A549 (cell line): ENCODE results near the gene MED13L. TPM values are rescaled to one million over a fixed set of nuclear protein-coding genes. Genes with fewer than 3 reads are reported as not detected.

ENCODE experiments used
- ATAC-seq, 2 experiments: fragments of 200-7000 bp in 1 of 2; fragments of >200 bp in 1 of 2; cut with Nextera tagmentation in 1 of 2; cut with Tn5 transposase in 1 of 2; 3 replicates each; pipeline versions ENCODE4 v1.8.0 to v1.9.1; 2018 to 2020; ENCODE audit warnings: mild to moderate bottlenecking in 1 of 2, moderate library complexity in 1 of 2
- CTCF ChIA-PET: fragments of 300-600 bp; sonication (Branson Sonifier 250); formaldehyde crosslinking; extraction: SDS; loops from one replicate; lab custom pipeline; 2021; ENCODE audit warnings: antibody characterized with exemption, inconsistent platforms; lab: Yijun Ruan, JAX
- POLR2A ChIA-PET: fragments of 350-600 bp; formaldehyde crosslinking; extraction: SDS; loops from one replicate; lab custom pipeline; 2021; ENCODE audit warnings: antibody characterized with exemption, inconsistent platforms; lab: Yijun Ruan, JAX
- DNase-seq, 2 experiments: peaks; one replicate each; pipeline versions ENCODE4 v3.0.0 to v3.0.0-alpha.2; 2011 to 2016; ENCODE audit warnings: low read depth in 1 of 2, low spot score in 1 of 2
- FAIRE-seq: peaks from 2 replicates; lab custom pipeline; 2011; peaks lifted over from hg19 to GRCh38; lab: Jason Lieb, UNC
- H3K27ac ChIP-seq, 2 experiments: fragments of >200 bp; sonication (Bioruptor Twin); formaldehyde crosslinking; 3 replicates each; pipeline ENCODE4 v1.5.1; 2016 to 2017
- H3K4me1 ChIP-seq: fragments of >200 bp; sonication (Bioruptor Twin); formaldehyde crosslinking; 3 replicates; pipeline ENCODE4 v1.6.1; 2016
- H3K4me2 ChIP-seq: fragments of >200 bp; sonication (Bioruptor Twin); formaldehyde crosslinking; 3 replicates; pipeline ENCODE4 v1.6.1; 2016
- H3K4me3 ChIP-seq: fragments of >200 bp; sonication (Bioruptor Twin); formaldehyde crosslinking; 3 replicates; pipeline ENCODE4 v1.5.1; 2016
- H3K9me3 ChIP-seq: fragments of >200 bp; sonication (Bioruptor Twin); formaldehyde crosslinking; 3 replicates; pipeline ENCODE4 v1.6.1; 2016
- BHLHE40 ChIP-seq: IDR thresholded peaks from 2 replicates; pipeline ENCODE4 v1.6.1; 2012; ENCODE audit warnings: low read depth, low read length, inconsistent platforms
- EHF ChIP-seq: fragments of 250-450 bp; sonication (Bioruptor Pico); IDR thresholded peaks from 2 replicates; pipeline ENCODE4 v1.5.0; 2020; ENCODE audit warnings: mild to moderate bottlenecking
- ESRRA ChIP-seq: fragments of 150-350 bp; IDR thresholded peaks from 2 replicates; pipeline ENCODE4 v1.6.1; 2014; ENCODE audit warnings: mild to moderate bottlenecking, low read length, borderline replicate concordance
- FOSB ChIP-seq: fragments of 250-450 bp; sonication (Bioruptor Pico); IDR thresholded peaks from 2 replicates; pipeline ENCODE4 v1.5.0; 2020; ENCODE audit warnings: mild to moderate bottlenecking, moderate library complexity
- HMGXB4 ChIP-seq: fragments of 250-450 bp; sonication (Bioruptor Pico); IDR thresholded peaks from 2 replicates; pipeline ENCODE4 v1.5.0; 2021; ENCODE audit warnings: mild to moderate bottlenecking, moderate library complexity, borderline replicate concordance
- JUN ChIP-seq, 2 experiments: fragments of >200 bp; sonication (Bioruptor Twin); formaldehyde crosslinking; IDR thresholded peaks; 2 replicates in 1 of 2; 3 replicates in 1 of 2; pipeline ENCODE4 v1.6.1; 2016 to 2017
- JUNB ChIP-seq: fragments of >200 bp; sonication (Bioruptor Twin); formaldehyde crosslinking; IDR thresholded peaks from 2 replicates; pipeline ENCODE4 v1.6.1; 2016
- KDM5A ChIP-seq: fragments of 200-600 bp; sonication (generic); IDR thresholded peaks from 2 replicates; pipeline ENCODE4 v1.6.1; 2016; ENCODE audit warnings: antibody characterized with exemption, mild to moderate bottlenecking
- MAX ChIP-seq: IDR thresholded peaks from 2 replicates; pipeline ENCODE4 v1.6.1; 2012
- MYC ChIP-seq: IDR thresholded peaks from 2 replicates; pipeline ENCODE4 v1.6.1; 2012; ENCODE audit warnings: mild to moderate bottlenecking, inconsistent platforms, low read length, improper control_type of control experiment, borderline replicate concordance
- NFE2L2 ChIP-seq: fragments of 150-350 bp; conservative IDR thresholded peaks from 2 replicates; pipeline ENCODE4 v1.6.1; 2014; ENCODE audit warnings: low read length
- NR3C1 ChIP-seq: fragments of >200 bp; sonication (Bioruptor Twin); formaldehyde crosslinking; IDR thresholded peaks from 3 replicates; pipeline ENCODE4 v1.6.1; 2017
- PBX3 ChIP-seq: IDR thresholded peaks from 2 replicates; pipeline ENCODE4 v1.6.1; 2012
- RARB ChIP-seq: fragments of 250-450 bp; sonication (Bioruptor Pico); IDR thresholded peaks from 2 replicates; pipeline ENCODE4 v1.8.0; 2021; ENCODE audit warnings: mild to moderate bottlenecking, moderate library complexity
- RCOR1 ChIP-seq: fragments of 150-350 bp; IDR thresholded peaks from 2 replicates; pipeline ENCODE4 v1.6.1; 2014; ENCODE audit warnings: antibody characterized with exemption, low read length, low read depth
- RFX5 ChIP-seq: fragments of 450-650 bp; IDR thresholded peaks from 2 replicates; pipeline ENCODE4 v1.7.1; 2014; ENCODE audit warnings: antibody characterized with exemption, mild to moderate bottlenecking, moderate library complexity
- ZC3H11A ChIP-seq: fragments of 450-650 bp; IDR thresholded peaks from 2 replicates; pipeline ENCODE4 v1.6.1; 2014; ENCODE audit warnings: antibody characterized with exemption, mild to moderate bottlenecking
- ZSCAN20 ChIP-seq: fragments of 250-450 bp; sonication (Bioruptor Pico); IDR thresholded peaks from 2 replicates; pipeline ENCODE4 v1.8.0; 2022; ENCODE audit warnings: mild to moderate bottlenecking, moderate library complexity
- WGBS: methylation state at CpG from one replicate; pipeline ENCODE4 v1.1.6; 2017; ENCODE audit errors: missing lambda C conversion rate; 5-methylcytosine and 5-hydroxymethylcytosine counted together
- polyA plus RNA-seq, 4 experiments: library from polyadenylated mRNA; depleted of rRNA in 3 of 4; stranded (reverse); fragments of >200 nt; fragmentation: RNase III in 1 of 4; extraction: RNeasy Plus Mini Kit Qiagen cat#74134 plus additional on column Dnase treatment in 1 of 4; gene quantifications; 2 replicates in 3 of 4; 3 replicates in 1 of 4; pipeline ENCODE4 v1.2.3, GENCODE V29; 2011 to 2017
- TF ChIP-seq, protein P1 (sequence below): fragments of 200-600 bp; sonication (generic); IDR thresholded peaks from 2 replicates; pipeline ENCODE4 v1.6.1; 2016; ENCODE audit warnings: antibody characterized with exemption, mild to moderate bottlenecking, moderate library complexity
- TF ChIP-seq, protein P2 (sequence below): fragments of >200 bp; sonication (Bioruptor Twin); formaldehyde crosslinking; IDR thresholded peaks from 2 replicates; pipeline ENCODE4 v1.6.1; 2016
- TF ChIP-seq, protein P3 (sequence below): fragments of 150-350 bp; IDR thresholded peaks from 2 replicates; pipeline ENCODE4 v1.6.1; 2014; ENCODE audit warnings: low read depth, mild to moderate bottlenecking, low read length
- TF ChIP-seq, protein P4 (sequence below): IDR thresholded peaks from 2 replicates; pipeline ENCODE4 v1.6.1; 2012; ENCODE audit warnings: low read depth, borderline replicate concordance

The MED13L gene
- polyA plus RNA-seq, 2 of the 4 experiments (the other 2 are of a cell fraction) = 23.2 to 134 TPM

GRCh38 chr12:116304621-116305020 lies 27.1 kb upstream of the MED13L start:
- FAIRE-seq = no peak
- WGBS = 92% methylated on average over 4 of the region's 4 CpGs

DNA sequence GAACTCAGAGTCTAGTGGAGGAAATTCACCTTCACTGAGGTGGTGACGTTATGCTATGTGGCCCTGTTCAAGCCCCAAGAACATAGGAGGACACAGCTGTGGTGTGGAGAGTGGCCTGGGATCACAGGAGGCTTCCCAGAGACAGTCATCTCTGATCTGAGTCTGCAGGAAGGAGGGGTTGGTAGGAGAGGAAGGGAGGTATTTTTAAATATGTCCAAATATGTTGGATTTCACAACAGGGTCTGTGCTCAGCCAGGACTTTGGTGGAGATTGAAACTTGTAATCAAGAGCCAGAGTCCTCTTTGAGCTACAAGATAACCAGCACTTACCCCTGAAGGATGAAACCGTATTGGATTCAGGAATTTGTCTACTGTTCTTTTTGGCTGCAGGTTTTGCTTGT lies 26.4 kb upstream of the MED13L start:
- H3K9me3 ChIP-seq = no peaks in the 10 kb centered on the region
- DNase-seq (no peak), ATAC-seq (no peak; a peak in 1 of 6 replicates), FAIRE-seq (no peak)
- no peak overlapping the region for H3K27ac ChIP-seq
- H3K4me1 ChIP-seq = peaks cover 9% of the 10 kb centered on the region; the same call in 1 of the 3 replicates
- POLR2A ChIA-PET = no interaction called here
- CTCF ChIA-PET = interaction anchor here (0.7 to 1.8 kb wide), 5 partner anchors 10 to 50 kb away, joined by 3 to 5 read pairs (median 3); no protein-coding TSS in a partner anchor
- H3K4me2 ChIP-seq = no peak overlapping the region
- no peak overlapping the region for H3K4me3 ChIP-seq
- 78% methylated on average over 2 of the region's 2 CpGs for WGBS
- TF ChIP-seq PBX3 (no peak), MAX (no peak), RFX5 (no peak), ZSCAN20 (CRISPR knock-in tag) (no peak), NFE2L2 (no peak), ZC3H11A (no peak), NR3C1 (no peak), JUNB (no peak), RCOR1 (no peak), KDM5A (no peak)
- TF ChIP-seq, protein P1, sequence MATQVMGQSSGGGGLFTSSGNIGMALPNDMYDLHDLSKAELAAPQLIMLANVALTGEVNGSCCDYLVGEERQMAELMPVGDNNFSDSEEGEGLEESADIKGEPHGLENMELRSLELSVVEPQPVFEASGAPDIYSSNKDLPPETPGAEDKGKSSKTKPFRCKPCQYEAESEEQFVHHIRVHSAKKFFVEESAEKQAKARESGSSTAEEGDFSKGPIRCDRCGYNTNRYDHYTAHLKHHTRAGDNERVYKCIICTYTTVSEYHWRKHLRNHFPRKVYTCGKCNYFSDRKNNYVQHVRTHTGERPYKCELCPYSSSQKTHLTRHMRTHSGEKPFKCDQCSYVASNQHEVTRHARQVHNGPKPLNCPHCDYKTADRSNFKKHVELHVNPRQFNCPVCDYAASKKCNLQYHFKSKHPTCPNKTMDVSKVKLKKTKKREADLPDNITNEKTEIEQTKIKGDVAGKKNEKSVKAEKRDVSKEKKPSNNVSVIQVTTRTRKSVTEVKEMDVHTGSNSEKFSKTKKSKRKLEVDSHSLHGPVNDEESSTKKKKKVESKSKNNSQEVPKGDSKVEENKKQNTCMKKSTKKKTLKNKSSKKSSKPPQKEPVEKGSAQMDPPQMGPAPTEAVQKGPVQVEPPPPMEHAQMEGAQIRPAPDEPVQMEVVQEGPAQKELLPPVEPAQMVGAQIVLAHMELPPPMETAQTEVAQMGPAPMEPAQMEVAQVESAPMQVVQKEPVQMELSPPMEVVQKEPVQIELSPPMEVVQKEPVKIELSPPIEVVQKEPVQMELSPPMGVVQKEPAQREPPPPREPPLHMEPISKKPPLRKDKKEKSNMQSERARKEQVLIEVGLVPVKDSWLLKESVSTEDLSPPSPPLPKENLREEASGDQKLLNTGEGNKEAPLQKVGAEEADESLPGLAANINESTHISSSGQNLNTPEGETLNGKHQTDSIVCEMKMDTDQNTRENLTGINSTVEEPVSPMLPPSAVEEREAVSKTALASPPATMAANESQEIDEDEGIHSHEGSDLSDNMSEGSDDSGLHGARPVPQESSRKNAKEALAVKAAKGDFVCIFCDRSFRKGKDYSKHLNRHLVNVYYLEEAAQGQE = no peak
- TF ChIP-seq, protein P2, sequence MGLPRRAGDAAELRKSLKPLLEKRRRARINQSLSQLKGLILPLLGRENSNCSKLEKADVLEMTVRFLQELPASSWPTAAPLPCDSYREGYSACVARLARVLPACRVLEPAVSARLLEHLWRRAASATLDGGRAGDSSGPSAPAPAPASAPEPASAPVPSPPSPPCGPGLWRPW = no peak

More at GRCh38 chr12:116304621-116305020, 27.1 kb upstream of the MED13L start:
- POLR2A ChIA-PET = no interaction called here
- no peak for TF ChIP-seq RARB (CRISPR knock-in tag)
- TF ChIP-seq ZC3H11A = no peak
- TF ChIP-seq, protein P3, sequence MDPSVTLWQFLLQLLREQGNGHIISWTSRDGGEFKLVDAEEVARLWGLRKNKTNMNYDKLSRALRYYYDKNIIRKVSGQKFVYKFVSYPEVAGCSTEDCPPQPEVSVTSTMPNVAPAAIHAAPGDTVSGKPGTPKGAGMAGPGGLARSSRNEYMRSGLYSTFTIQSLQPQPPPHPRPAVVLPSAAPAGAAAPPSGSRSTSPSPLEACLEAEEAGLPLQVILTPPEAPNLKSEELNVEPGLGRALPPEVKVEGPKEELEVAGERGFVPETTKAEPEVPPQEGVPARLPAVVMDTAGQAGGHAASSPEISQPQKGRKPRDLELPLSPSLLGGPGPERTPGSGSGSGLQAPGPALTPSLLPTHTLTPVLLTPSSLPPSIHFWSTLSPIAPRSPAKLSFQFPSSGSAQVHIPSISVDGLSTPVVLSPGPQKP = no peak
- TF ChIP-seq JUN (IDR thresholded peaks at IDR 0.05) = no peak
- no peak for TF ChIP-seq MYC
- no peak for TF ChIP-seq FOSB (CRISPR knock-in tag)
- no peak for TF ChIP-seq BHLHE40
- no peak for TF ChIP-seq ESRRA
- TF ChIP-seq, protein P4, sequence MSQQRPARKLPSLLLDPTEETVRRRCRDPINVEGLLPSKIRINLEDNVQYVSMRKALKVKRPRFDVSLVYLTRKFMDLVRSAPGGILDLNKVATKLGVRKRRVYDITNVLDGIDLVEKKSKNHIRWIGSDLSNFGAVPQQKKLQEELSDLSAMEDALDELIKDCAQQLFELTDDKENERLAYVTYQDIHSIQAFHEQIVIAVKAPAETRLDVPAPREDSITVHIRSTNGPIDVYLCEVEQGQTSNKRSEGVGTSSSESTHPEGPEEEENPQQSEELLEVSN = no peak
- TF ChIP-seq EHF (CRISPR knock-in tag) = no peak
- TF ChIP-seq HMGXB4 (CRISPR knock-in tag) = no peak
- 0 out of 3 replicates have a peak, but pooled peaks cover 4% of the 10 kb centered on the region for H3K9me3 ChIP-seq
- peaks cover 2% of the 10 kb centered on the region; the same call in 1 of the 3 replicates for H3K4me1 ChIP-seq
- H3K4me2 ChIP-seq = no peak overlapping the region
- no peak for DNase-seq
- CTCF ChIA-PET = interaction anchor here (0.7 to 1.8 kb wide), 5 partner anchors 9 to 404 kb away, joined by 3 to 5 read pairs (median 3); no protein-coding TSS in a partner anchor
- no peak for ATAC-seq
- no peak overlapping the region for H3K4me3 ChIP-seq
- no peak overlapping the region for H3K27ac ChIP-seq
